Keratinocyte (primary cell): ENCODE data around the gene TMEM30A.

Experiments
- EZH2 ChIP-seq: IDR thresholded peaks from one replicate; pipeline ENCODE4 v1.6.1; 2012; ENCODE audit warnings: inconsistent platforms, mild to moderate bottlenecking, low read length, moderate library complexity
- TF ChIP-seq, protein P1 (sequence below), 3 experiments: IDR thresholded peaks in 1 of 3; conservative IDR thresholded peaks in 1 of 3; optimal IDR thresholded peaks in 1 of 3; 2 replicates in 2 of 3; 3 replicates in 1 of 3; pipeline versions ENCODE3 to v1.5.1; 2011; ENCODE audit warnings: low read length in 3 of 3, mild to moderate bottlenecking in 3 of 3, moderate library complexity in 2 of 3, control low read depth in 1 of 3, inconsistent platforms in 1 of 3; ENCODE audit not compliant: insufficient read depth in 2 of 3; ENCODE audit errors: extremely low read depth in 1 of 3

- TF ChIP-seq, protein P1, sequence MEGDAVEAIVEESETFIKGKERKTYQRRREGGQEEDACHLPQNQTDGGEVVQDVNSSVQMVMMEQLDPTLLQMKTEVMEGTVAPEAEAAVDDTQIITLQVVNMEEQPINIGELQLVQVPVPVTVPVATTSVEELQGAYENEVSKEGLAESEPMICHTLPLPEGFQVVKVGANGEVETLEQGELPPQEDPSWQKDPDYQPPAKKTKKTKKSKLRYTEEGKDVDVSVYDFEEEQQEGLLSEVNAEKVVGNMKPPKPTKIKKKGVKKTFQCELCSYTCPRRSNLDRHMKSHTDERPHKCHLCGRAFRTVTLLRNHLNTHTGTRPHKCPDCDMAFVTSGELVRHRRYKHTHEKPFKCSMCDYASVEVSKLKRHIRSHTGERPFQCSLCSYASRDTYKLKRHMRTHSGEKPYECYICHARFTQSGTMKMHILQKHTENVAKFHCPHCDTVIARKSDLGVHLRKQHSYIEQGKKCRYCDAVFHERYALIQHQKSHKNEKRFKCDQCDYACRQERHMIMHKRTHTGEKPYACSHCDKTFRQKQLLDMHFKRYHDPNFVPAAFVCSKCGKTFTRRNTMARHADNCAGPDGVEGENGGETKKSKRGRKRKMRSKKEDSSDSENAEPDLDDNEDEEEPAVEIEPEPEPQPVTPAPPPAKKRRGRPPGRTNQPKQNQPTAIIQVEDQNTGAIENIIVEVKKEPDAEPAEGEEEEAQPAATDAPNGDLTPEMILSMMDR (optimal IDR thresholded peaks at IDR 0.05 in 1 of 3, IDR thresholded peaks at IDR 0.05 in 1 of 3, conservative IDR thresholded peaks at IDR 0.05 in 1 of 3; ENCODE audit: extremely low read depth in 1 of 3, insufficient read depth in 2 of 3, low read length in 3 of 3): no peak
- no peak for TF ChIP-seq EZH2
These were observed 42.1 kb upstream of the TMEM30A start for GRCh38 chr6:75326557-75327258.
